Coronary artery (tissue), 2 donors: ENCODE results near the gene TRIM38.

ENCODE experiments used
- DNase-seq: peaks from one replicate; pipeline ENCODE4 v3.0.0-alpha.2; 2017; ENCODE audit warnings: low spot score
- H3K27ac ChIP-seq, 2 donors: fragments of 200-600 bp; sonication (generic); one replicate each; pipeline ENCODE4 v1.5.1; 2016 to 2019
- H3K4me3 ChIP-seq: fragments of 200-600 bp; sonication (generic); 2 replicates; pipeline ENCODE4 v1.5.1; 2016; ENCODE audit warnings: mild to moderate bottlenecking, moderate library complexity
- TF ChIP-seq, protein P1 (sequence below): fragments of 200-600 bp; sonication (generic); IDR thresholded peaks from one replicate; pipeline ENCODE4 v1.5.1; 2019; ENCODE audit warnings: antibody characterized with exemption

TRIM38 gene

DNA sequence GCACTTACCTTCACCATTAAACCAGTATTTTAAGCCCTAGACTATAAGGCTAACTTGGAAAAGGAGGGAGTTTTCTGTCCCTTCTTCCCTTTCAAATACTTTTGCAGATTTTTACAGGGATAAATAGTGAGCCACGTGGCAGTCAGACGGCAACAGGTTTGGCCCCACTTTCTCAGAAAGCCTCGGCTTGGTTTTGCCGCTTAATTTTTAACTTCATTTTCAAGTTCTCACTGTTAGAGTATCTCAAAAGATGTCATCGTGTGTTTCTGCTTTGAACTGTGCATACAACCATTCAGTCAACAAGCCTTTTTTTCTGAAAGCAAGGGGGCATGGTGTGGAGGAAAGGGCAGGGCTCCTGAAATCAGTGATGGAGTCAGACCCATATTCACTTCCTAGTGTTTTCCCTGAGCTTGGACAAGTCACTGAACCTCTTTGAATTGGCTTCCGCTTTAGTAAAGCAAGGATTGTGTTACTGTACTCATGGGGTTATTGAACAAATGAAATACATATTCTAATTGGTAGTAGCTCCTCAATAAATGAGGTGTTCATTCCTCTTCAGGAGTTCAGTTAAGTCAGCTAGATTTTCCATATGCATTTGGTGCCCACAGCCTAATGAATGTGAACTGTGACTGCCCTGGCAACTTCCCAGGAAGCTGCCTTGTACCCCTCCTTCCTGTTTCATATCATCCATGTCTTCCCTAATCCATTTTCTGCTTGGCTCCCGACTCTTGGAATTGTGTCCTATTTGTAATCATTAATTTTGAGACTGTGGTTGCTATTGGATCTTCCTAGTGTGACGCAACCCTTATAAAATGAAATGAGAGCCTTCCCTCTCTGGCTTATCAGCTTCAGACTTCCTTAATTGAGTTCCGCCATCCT lies 31.8 kb upstream of the TRIM38 start, which contains the start of gene SLC17A2:
Gene SLC17A2 (minus strand): TSS at position 160 of the 879 bp plus-strand sequence. CDS start 4,895 bp downstream, outside the sequence.
- TF ChIP-seq, protein P1, sequence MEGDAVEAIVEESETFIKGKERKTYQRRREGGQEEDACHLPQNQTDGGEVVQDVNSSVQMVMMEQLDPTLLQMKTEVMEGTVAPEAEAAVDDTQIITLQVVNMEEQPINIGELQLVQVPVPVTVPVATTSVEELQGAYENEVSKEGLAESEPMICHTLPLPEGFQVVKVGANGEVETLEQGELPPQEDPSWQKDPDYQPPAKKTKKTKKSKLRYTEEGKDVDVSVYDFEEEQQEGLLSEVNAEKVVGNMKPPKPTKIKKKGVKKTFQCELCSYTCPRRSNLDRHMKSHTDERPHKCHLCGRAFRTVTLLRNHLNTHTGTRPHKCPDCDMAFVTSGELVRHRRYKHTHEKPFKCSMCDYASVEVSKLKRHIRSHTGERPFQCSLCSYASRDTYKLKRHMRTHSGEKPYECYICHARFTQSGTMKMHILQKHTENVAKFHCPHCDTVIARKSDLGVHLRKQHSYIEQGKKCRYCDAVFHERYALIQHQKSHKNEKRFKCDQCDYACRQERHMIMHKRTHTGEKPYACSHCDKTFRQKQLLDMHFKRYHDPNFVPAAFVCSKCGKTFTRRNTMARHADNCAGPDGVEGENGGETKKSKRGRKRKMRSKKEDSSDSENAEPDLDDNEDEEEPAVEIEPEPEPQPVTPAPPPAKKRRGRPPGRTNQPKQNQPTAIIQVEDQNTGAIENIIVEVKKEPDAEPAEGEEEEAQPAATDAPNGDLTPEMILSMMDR = no peak
- H3K4me3 ChIP-seq = no peak within 1 kb of the TSS
- no peak for DNase-seq

GRCh38 chr6:25931411-25931709 lies 31.2 kb upstream of the TRIM38 start:
- TF ChIP-seq, protein P1 = no peak
- no peak overlapping the region for H3K27ac ChIP-seq
- no peak for DNase-seq
- no peak overlapping the region for H3K4me3 ChIP-seq

More for the DNA sequence above, 31.8 kb upstream of the TRIM38 start, which contains the start of gene SLC17A2:
- no peak within 1 kb of the TSS for H3K27ac ChIP-seq

- H3K27ac ChIP-seq = no peak overlapping the region
- DNase-seq = no peak
- TF ChIP-seq, protein P1 = no peak
- no peak overlapping the region for H3K4me3 ChIP-seq
Observed at GRCh38 chr6:25934156-25934555, 28.4 kb upstream of the TRIM38 start.

- Histone ChIP-seq H3K27ac (no peak overlapping the region), H3K4me3 (no peak overlapping the region)
- TF ChIP-seq, protein P1 = no peak
- DNase-seq = no peak
Observed at GRCh38 chr6:25934735-25935313, 27.8 kb upstream of the TRIM38 start.

- DNase-seq = no peak
- no peak overlapping the region for H3K4me3 ChIP-seq
- no peak overlapping the region for H3K27ac ChIP-seq
- TF ChIP-seq, protein P1 = no peak
Observed at GRCh38 chr6:25935953-25936352, 26.6 kb upstream of the TRIM38 start.

GRCh38 chr6:25939593-25939992 lies 23.0 kb upstream of the TRIM38 start:
- Histone ChIP-seq H3K27ac (no peak overlapping the region), H3K4me3 (no peak overlapping the region)
- no peak for DNase-seq
- TF ChIP-seq, protein P1 = no peak
